Measurements from ENCODE around the gene CCDC141.
A peak's percentile ranks its signal among the peaks of the same experiment; 100 is the strongest.

Gene CCDC141

DNA sequence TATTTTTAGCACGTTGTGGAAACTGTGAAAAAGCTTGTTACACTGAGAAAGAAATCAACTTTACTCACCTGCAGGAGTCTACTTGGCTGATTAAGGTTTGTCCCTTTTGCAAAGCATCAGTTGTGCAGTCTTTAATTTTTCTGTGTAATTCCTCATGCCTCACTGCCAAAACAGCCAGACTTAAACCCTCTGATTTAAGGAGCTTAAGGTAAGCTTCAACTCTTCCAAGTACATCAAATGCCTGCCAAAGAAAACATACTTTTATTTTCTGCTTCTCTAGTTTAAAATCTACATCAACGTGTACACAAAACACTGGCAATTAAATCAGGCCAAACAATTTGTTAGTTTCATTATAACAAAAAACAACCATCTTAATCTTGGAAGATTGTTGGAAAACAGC, 144.7 kb downstream of the CCDC141 start:
- DNase-seq = no peak

DNA sequence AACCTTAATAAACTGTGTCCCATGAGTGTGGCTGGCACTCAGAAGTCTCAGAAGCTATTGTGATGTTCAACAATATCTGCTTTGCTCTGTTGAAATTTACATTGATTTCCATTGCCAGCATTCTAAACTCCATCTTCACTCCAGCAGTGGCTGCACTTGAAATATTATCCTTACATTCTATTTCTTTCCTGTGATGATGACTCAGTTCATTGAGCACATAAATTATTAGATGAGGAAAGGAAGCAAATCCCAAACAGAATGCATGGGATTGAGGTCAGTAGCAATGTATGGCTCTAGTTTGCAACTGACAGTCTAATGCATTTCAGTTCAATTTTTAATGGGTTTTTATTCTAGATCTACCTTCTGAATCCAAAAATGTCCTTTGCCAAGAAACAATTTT, 150.3 kb downstream of the CCDC141 start:
- no peak for DNase-seq

DNA sequence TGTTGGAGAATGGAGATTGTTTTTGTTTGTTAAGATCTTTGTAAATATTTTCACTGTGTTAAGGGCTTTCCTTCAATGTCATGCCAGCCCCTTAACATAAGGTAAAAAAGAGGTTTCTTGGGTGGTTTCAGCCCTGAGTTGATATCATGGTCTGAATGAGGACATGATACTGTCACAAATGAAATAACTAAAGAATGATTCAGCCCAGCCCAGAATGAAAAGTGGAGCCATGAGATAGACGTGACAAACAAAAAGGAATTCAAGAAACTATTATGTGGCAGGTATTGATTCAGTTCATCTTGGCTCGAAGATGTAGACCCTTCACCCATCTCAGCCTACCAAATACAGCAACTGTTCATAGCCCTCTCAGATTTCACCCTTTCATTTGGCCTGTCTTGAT, 154.1 kb downstream of the CCDC141 start:
- DNase-seq = no peak

DNA sequence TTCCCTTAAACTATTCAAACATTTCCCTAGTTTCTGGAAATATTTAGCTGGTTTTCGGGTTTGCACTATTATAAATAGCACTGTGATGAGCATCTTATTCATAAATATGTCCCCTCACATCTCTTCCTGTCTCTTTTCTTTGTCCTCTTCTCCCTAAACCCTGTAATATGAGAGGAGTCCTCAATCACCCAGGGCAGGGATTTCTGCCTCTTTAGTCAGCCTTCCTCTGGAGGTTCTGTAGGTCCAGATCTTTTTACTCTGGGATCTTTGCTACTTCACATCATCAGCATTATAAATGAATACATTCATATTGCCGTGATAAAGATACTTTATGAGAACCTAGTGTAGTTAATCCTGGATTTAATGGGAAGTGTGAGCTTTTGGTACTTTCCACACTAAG, 154.8 kb downstream of the CCDC141 start:
- DNase-seq = no peak

DNA sequence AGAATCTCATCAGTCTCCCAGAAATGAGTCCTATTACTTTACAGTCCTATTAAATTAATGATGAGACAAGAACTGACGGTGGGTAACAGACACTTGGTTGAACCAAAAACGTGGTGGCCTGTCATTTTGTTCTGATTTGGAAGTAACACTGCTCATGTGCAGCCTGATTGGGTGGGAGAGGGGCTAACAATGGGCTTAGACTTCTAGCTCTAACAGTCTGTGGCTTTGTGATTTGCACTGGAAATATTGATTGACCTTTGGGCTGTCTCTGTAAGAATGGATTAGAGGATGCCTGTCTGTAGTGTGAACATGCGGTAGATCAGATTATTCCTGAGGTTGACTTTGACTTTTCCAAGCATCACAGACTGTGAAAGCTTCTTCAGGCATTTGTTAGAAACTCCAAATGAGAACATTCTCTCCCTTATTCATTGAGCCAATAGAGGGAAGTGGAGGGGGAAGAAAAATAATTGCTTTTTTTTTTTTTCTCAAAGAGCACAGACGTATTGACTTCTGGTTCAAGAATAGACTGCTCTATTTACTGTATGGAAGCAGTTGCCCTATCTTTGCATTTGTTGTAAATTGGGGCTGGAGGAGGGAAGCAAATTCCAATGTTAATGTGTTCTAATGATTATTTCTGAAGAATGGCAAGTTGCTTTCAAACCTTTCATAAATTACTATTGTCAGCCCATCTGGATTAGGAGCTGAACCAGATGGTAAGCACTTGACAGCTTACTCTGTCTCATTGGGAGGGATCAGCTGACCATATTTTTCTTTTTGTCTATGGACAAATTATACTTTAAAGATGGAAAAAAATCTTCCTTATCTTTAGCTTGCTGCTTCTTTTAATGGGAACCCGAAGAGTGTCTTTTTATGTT, 156.9 kb downstream of the CCDC141 start:
- DNase-seq = no peak

DNA sequence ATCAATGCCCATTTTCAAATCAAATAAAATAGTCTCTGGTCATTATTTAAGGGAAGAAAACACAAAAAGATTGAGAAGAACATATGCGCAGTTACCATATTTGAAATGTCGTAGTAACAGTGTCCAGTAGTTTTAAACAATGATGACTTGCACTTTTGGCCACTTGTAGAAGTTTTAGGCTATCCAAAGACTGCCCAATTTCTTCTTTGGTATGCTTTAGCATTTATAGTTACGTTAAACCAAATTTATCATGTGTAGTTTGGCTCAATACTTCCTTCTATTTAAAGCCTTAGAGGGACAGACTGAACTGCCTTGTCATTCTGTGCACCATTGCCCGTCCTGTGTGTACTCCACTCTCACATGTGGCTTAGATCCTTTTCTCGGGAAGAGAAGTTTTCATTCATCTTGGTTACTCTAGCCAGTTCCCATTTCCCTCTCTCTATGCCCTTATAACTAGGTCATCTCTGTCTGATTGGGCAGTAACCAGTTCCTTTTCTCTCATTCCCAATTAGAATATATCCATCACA, 157.9 kb downstream of the CCDC141 start:
- no peak for DNase-seq

DNA sequence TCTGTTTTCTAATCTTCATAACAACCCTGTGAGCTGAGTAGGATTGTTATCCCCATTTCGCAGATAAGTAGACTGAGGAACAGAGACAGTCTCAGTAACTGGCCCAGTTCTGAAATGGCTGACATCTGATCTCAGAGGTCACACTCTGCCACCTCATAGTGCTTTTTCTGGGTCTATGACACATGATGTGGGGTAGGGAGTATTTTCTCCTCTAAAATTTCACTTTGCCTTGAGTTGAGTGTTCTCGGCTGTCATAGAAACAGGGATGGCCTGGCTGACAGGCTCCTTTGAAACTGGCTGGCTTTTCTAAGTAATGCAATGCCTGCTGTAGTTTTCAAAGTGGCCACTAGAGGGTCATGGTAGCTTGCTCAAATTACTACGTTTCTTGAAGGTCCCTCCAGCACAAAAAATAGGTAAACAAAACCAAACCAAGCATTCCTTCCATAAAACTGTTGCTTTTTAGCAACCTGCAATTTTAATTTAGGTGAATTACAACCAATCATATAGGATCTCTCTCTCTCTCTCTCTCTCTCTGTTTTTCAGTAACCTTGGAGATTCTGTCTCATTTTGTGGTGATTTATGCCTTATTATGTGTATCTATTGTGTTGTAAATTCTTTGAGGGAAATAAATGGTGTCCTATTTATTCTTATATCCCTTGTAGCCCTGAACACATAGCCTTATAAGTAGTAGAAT, 158.5 kb downstream of the CCDC141 start:
- peak; percentile 25 for DNase-seq

DNA sequence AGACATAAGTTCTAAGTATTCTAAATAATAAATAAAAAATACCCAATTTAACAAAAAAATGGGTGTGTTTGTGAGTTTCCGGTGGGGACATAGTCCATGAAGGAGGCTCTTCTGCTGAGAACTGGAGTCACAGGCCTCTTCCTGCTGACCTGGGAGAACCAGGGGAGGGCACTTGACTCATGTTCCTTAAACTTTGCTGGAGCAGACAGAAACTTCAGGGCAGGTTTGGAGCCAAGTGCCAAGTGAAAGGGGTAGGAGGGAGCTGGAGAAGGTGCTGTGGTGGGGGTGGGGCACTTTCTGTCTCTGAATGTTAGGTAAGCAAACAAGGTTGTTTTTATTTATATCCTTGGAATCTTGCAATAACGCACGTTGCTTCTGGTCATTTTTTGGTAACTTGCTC, 163.9 kb downstream of the CCDC141 start:
- no peak for DNase-seq

DNA sequence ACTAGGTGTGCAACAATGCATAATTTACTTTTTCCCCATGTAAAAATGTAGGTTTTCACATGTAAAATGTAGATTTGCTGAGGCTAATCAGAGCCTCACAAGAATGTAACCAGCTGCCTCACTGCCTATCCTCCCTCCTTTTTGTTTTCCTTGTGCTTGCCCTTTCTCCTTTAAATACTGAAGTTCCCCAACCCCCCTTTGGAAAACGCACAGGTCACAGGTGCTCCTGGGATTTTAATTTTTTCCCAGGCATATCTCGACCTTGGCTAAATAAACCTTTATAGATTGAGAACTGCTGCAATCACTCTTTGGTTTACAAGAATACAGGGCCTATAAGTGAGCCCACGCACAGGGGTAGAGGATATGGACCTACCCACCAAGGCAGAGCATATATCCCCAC, 165.5 kb downstream of the CCDC141 start:
- no peak for DNase-seq

DNA sequence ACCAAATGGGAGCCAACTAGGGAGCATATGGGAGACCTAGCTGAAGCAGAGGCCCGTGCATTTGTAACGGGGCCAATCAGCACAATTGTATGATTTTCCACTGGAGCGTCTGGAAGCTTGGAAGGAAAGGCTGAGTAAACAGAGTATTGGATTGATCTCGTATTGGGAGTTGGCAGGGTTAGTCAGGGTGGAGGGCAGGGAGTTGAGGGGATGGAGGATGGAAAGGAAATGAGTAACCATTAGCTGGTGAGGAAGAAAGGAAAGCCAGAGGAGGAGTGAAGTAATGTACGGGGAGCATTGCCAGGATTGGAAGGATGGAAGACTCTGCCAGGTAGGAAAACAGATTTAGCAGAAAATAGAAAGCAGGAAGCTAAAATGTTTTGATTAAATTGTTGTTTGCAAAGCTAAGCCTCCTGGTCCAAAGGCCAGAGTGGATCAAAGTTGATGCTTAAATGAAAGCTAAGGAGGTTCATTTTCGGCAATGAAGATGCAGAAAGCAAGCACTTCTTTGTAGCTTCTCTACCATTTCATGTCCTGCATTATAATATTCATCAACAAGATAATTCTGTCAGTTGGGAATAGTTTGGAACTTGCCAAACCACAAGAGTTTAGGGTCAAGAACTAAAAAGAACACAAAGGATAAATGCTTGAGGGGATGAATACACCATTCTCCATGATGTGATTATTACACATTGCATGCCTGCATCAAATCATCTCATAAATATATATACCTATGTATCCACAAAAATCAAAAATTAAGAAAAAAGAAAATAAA, 167.1 kb downstream of the CCDC141 start:
- DNase-seq = no peak

DNA sequence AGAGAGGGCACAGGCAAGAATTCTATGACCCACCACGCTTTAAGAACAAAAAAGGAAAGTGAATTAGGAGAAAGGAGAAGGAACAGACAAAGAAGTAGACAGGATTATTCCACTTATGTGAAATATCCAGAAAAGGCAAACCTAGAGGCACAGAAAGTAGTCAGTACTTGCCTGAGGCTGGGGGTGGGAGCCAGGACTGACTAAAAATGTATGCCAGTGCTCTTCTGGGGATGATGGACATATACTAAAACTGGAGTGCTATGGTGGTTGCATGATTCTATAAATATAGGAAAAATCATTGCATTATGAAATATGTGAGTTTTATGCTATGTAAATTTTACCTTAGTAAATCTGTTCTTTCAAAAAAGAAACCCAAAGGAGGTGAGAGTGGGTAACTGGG, 168.9 kb downstream of the CCDC141 start:
- DNase-seq = no peak

DNA sequence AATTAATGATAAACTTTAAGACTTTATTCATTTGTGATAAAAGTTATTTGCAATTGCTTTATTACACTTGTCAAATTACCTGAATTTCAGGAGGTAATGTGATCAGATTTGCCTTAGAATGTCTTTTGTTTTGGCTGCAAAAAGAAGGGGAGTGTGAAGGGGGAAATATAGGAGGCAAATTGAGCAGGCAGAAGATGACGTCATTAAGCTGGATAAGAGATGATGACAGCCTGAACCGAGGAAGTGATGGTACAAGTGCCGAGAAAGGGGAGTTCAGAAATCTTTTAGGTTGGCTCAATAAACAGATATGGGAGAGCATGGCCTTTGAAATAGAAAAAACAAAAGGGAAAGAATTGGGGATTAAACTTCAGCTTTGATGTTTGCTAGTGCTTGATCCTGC, 169.7 kb downstream of the CCDC141 start:
- no peak for DNase-seq

DNA sequence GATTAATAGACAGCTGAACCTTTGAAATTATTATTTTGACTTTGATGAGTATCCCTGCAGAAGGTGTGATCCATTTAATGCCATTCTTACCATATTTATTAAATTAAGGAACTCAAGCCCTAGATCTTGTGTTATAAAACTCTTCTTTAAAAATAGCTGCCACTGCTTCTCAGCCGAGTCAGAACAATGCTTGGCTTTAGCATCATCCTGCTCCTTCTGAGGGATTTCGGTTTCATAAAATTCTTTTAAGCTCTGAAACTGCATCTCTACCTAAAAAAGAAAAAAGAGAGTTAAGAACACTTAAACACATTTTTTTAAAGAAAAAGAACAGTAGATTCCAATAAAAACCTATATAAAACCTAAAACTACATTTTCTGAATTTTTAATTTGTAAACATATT, 172.1 kb downstream of the CCDC141 start:
- no peak for DNase-seq

DNA sequence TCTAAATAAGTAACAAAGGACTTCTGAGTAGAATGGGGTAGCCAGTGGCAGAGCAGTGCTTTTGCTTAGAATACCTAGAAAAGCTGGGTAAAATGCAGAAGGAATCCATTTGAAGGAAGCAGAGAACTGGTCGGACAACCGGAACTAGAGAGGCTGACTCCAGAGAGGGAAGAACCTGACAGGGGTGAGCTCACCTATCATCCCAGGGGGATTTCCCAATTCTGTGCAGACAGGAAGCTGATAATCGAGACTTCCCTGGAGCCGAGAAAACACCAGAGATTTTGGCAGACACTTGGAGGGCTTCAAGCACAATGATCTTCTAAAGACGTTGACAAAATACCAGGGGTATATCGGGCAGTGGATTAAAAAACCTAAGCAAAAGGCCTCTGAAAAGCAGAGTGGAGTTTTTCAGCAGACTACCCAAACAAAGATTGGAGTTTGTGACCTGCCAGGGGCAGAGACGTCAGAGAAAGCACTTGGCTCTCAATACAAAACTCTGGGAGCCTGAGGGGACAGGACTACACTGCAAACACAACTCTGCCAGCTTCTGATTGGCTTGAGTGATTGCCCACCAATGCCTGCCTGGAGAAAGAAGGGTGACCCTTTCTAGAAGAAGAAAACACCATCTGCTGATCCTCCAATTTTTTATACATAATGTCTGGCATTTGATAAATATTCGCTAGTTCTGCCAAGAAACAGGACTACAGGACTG, 175.3 kb downstream of the CCDC141 start:
- no peak for DNase-seq

DNA sequence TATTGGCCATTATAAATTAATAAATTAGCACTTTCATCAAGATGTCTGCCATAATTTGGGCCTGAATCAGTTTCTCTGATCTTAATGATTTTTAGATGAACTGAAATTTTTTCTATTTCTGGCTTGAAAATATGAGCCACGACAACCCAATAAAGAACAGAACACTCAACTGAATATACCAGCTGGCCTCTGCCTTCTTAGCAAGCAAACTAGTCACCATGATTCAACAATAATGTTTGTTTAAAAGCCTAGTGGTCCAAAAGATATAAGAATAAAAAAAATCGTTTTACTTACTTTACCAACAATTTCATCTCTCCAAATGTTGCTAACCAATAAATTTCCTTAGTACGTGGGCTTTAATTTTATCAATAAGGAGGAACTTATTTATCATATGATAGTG, 176.0 kb downstream of the CCDC141 start:
- DNase-seq = no peak

DNA sequence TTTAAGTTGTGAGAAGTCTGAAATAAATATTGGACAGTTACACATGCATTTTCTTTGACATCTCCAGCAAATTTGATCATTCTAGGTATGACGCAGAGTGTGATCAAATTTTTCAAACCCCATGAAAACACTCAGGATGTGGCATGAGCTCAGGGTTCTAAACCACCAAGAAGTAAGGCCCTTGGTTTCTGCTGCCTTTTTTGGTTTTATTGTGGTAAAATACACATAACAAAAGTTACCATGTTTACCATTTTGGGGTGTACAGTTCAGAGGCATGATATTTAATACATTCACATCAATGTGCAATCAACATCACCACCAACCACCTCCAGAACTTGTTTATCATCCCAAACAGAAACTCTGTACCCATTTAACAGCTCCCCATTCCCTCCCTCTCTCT, 178.4 kb downstream of the CCDC141 start:
- no peak for DNase-seq

DNA sequence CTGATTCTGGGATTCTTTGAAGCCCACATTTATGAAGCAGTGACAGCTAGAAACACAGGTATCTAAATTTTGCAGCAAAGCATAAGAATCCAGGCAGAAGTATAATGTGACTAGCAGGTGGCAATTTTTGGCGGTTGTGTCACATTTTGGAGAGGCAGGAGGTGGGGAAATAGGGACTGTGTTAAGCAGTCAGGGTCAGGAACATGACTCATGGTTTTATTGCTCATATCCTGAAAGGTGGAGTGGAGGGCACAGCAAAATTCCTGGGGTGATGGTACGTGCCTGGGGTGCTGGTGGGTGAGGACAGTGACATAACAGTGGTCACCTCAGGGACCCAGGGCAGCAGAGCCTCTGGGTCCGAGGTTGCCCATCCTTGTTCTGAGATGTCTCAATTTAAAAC, 179.2 kb downstream of the CCDC141 start:
- no peak for DNase-seq

DNA sequence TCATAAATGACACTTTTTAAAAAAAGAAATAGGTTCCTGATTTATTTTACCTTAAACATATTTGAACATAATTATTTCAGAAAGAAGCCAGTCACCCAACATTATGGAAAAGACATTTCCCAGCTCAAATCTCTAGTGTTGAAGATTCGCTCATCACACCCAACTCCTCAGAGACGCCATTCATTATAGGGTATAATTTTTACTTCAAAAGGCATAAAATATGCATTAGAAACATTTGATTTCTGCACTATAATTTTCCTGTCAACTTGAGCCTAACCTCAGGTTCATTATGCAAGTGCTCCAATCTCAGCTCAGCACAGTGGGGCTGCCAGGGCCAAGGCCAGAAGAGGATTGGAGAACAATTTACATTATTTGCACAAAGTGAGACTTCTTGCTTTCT, 183.9 kb downstream of the CCDC141 start:
- DNase-seq = no peak

DNA sequence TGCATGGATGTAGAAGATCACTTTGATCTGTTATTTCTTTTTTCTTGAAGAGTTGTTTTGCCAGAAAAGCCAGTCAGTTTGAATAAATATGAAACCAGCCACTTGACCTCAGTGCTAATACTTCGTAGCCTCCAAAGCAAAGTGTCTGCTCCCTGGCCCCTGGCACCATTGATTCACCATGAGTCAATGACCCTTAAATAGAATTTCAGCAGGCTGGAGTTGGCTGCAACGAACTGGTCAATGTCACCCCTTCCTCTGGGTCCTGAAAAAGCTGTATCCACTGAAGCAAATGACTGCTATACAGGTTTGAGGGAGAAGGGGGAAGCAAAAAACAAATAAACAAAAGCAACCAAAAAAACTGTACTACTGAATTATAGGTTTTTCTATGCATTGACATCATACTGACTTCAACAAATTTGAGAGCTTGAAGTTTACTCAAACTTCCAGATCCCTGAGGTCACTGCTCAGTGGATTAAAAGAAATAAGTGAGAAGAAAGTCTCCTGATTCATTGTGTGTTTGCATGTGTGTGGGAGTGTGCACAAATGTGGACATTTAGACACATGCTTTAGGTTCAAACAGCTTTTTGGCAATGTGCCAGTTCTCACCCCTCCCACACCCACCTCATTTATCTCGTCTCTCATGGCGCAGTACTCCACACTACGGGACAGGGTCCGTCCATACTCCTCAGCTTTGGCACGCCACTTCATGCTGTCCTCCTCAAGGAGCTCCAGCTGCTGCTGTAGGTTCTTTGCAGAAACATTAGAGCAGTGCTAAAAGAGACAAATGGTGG, 184.6 kb downstream of the CCDC141 start:
- no peak for DNase-seq

DNA sequence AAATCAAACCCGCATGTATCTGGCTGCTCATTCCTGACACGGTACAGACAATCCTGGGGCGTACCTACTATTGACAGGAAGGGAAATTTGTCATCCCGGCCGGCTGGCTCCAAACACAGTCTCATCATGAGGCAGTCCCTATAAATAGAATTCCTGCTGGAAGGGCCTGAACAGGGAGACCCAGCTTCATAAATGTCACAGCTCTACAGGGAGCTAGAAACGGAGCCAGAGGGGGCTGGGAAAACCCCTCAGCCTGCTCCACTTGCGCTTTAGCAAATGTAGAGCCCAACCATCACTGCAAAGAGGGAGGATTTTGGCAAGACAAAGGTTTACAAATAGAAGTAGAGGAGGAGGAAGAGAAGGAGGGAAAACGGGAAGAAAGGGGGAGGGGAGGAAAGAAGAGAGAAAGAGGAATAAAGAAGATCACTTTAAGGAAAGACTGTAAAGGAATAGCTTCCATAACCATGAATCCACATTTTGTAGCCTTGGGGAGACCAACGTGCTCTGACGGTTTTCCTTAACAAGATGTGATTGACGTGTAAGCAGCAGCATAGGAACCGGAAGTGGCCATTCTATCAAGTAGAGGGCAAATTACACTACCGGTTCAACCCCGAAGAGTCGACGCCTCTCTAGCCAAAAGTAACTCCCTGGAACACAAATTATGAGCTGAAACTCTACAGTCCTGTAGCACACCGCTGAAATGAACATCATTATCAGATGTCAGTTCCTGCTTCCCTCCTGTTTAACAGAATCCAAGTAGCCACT, 185.9 kb downstream of the CCDC141 start:
- no peak for DNase-seq

Data from T-helper 9 cell (primary cell).